GM23338 (cell line): ENCODE data around the gene HHAT. TPM values are rescaled to one million over a fixed set of nuclear protein-coding genes. Genes with fewer than 3 reads are reported as not detected.

Source experiments
- ATAC-seq: fragments of 200-7000 bp; cut with Tn5 transposase; 3 replicates; pipeline ENCODE4 v1.9.1; 2020
- DNase-seq: peaks from one replicate; pipeline ENCODE4 v3.0.0-alpha.2; 2015; ENCODE audit warnings: low spot score
- H2AFZ ChIP-seq: fragments of 200-600 bp; sonication (generic); 2 replicates; pipeline ENCODE4 v1.8.0; 2016; ENCODE audit warnings: antibody characterized with exemption, mild to moderate bottlenecking, moderate library complexity
- H3F3A ChIP-seq: fragments of 200-600 bp; sonication (generic); replicated peaks from 2 replicates; pipeline ENCODE4 v1.8.0; 2017; ENCODE audit warnings: antibody characterized with exemption, mixed run types, low read depth
- H3K27ac ChIP-seq: fragments of 200-600 bp; sonication (generic); 2 replicates; pipeline ENCODE4 v1.6.1; 2016; ENCODE audit warnings: low read depth
- H3K27me3 ChIP-seq: fragments of 200-600 bp; sonication (generic); 2 replicates; pipeline ENCODE4 v1.8.0; 2016; ENCODE audit warnings: mild to moderate bottlenecking, mixed run types, moderate library complexity; ENCODE audit not compliant: insufficient read depth
- H3K36me3 ChIP-seq: fragments of 200-600 bp; sonication (generic); 2 replicates; pipeline ENCODE4 v1.8.0; 2016; ENCODE audit warnings: mild to moderate bottlenecking; ENCODE audit not compliant: insufficient read depth
- H3K4me1 ChIP-seq: fragments of 200-600 bp; sonication (generic); 2 replicates; pipeline ENCODE4 v1.8.0; 2016; ENCODE audit warnings: mild to moderate bottlenecking, moderate library complexity; ENCODE audit not compliant: insufficient read depth
- H3K4me2 ChIP-seq: fragments of 200-600 bp; sonication (generic); 2 replicates; pipeline ENCODE4 v1.7.1; 2017; ENCODE audit warnings: mixed run types
- H3K4me3 ChIP-seq: fragments of 200-600 bp; sonication (generic); 2 replicates; pipeline ENCODE4 v1.6.1; 2016; ENCODE audit warnings: mixed run types
- H3K79me2 ChIP-seq: fragments of 200-600 bp; sonication (generic); replicated peaks from 2 replicates; pipeline ENCODE4 v1.8.0; 2017; ENCODE audit warnings: mild to moderate bottlenecking; ENCODE audit not compliant: insufficient read depth
- H3K9me2 ChIP-seq: fragments of 200-600 bp; sonication (generic); 2 replicates; pipeline ENCODE4 v1.8.0; 2017; ENCODE audit not compliant: insufficient read depth
- H4K20me1 ChIP-seq: fragments of 200-600 bp; sonication (generic); replicated peaks from 2 replicates; pipeline ENCODE4 v1.8.0; 2017; ENCODE audit warnings: mild to moderate bottlenecking; ENCODE audit not compliant: insufficient read depth
- H3K27ac Mint-ChIP-seq: 2 replicates; pipeline ENCODE4 v1.8.0; 2020; ENCODE audit warnings: inconsistent platforms, mild to moderate bottlenecking, moderate library complexity, mixed read lengths
- H3K27me3 Mint-ChIP-seq: 3 replicates; pipeline ENCODE4 v1.8.0; 2022; ENCODE audit warnings: low read depth, mild to moderate bottlenecking, moderate library complexity, mixed read lengths, inconsistent platforms; ENCODE audit not compliant: insufficient read depth, poor library complexity
- H3K36me3 Mint-ChIP-seq: 3 replicates; pipeline ENCODE4 v1.8.0; 2021; ENCODE audit warnings: low read depth, mild to moderate bottlenecking, inconsistent platforms, moderate library complexity, mixed read lengths
- H3K4me1 Mint-ChIP-seq: 3 replicates; pipeline ENCODE4 v1.8.0; 2020; ENCODE audit warnings: mild to moderate bottlenecking, inconsistent platforms, mixed read lengths
- H3K4me3 Mint-ChIP-seq: 3 replicates; pipeline ENCODE4 v1.8.0; 2021; ENCODE audit warnings: moderate library complexity, mild to moderate bottlenecking, inconsistent platforms, mixed read lengths
- H3K9me3 Mint-ChIP-seq: 3 replicates; pipeline ENCODE4 v1.8.0; 2020; ENCODE audit warnings: moderate library complexity, mild to moderate bottlenecking, inconsistent platforms, mixed read lengths
- CREB1 ChIP-seq: fragments of 250-450 bp; sonication (Bioruptor Pico); IDR thresholded peaks from 2 replicates; pipeline ENCODE4 v1.5.0; 2020; ENCODE audit warnings: low read depth, mild to moderate bottlenecking, moderate library complexity
- ETS1 ChIP-seq: IDR thresholded peaks from 2 replicates; pipeline ENCODE4 v1.6.1; 2016; ENCODE audit warnings: antibody characterized with exemption
- EZH2 ChIP-seq: fragments of 200-600 bp; sonication (generic); IDR thresholded peaks from one replicate; pipeline ENCODE4 v1.8.0; 2017; ENCODE audit warnings: antibody characterized with exemption, mild to moderate bottlenecking, low read depth; ENCODE audit not compliant: unreplicated experiment
- EZH2phosphoT487 ChIP-seq: fragments of 200-600 bp; sonication (generic); IDR thresholded peaks from one replicate; pipeline ENCODE4 v1.8.1; 2018; ENCODE audit warnings: antibody characterized with exemption; ENCODE audit not compliant: unreplicated experiment
- JUNB ChIP-seq: IDR thresholded peaks from one replicate; pipeline ENCODE4 v1.6.1; 2016; ENCODE audit warnings: antibody characterized with exemption; ENCODE audit not compliant: unreplicated experiment
- NANOG ChIP-seq: IDR thresholded peaks from 2 replicates; pipeline ENCODE4 v1.6.1; 2016; ENCODE audit warnings: antibody characterized with exemption, borderline replicate concordance
- POLR2AphosphoS5 ChIP-seq: IDR thresholded peaks from 2 replicates; pipeline ENCODE4 v1.6.1; 2016; ENCODE audit warnings: antibody characterized with exemption, low read depth
- ZNF114 ChIP-seq: fragments of 250-450 bp; sonication (Bioruptor Pico); IDR thresholded peaks from 2 replicates; pipeline ENCODE4 v1.5.0; 2020; ENCODE audit warnings: mild to moderate bottlenecking, moderate library complexity
- ZNF331 ChIP-seq: fragments of 250-450 bp; sonication (Bioruptor Pico); IDR thresholded peaks from 2 replicates; pipeline ENCODE4 v1.5.0; 2020; ENCODE audit warnings: low read depth, mild to moderate bottlenecking, moderate library complexity
- ZNF462 ChIP-seq: fragments of 250-450 bp; sonication (Bioruptor Pico); IDR thresholded peaks from 2 replicates; pipeline ENCODE4 v1.5.0; 2020; ENCODE audit warnings: mild to moderate bottlenecking, moderate library complexity
- polyA plus RNA-seq: library from polyadenylated mRNA; unstranded; fragments of >200 nt; fragmentation: Nextera tagmentation; extraction: Ambion mirVana; gene quantifications from 2 replicates; pipeline ENCODE4 v1.2.1, GENCODE V29; 2016
- total RNA-seq: library from RNA; depleted of rRNA; stranded (reverse); fragments of >200 nt; shearing (Covaris generic); gene quantifications from 2 replicates; pipeline ENCODE4 v1.2.3, GENCODE V29; 2014

Gene HHAT
- total and polyA plus RNA-seq, 2 experiments from 2014 or later: 0.11 to 0.66 TPM

- no peak for TF ChIP-seq EZH2
These were observed 300.6 kb downstream of the HHAT start (continued) for GRCh38 chr1:210629276-210629675.

- no peaks in the 10 kb centered on the region for H3K36me3 Mint-ChIP-seq
- Histone ChIP-seq H3K27me3 (no peaks in the 10 kb centered on the region), H3K79me2 (no peaks in the 10 kb centered on the region), H3K4me1 (no peaks in the 10 kb centered on the region), H3F3A (no peaks in the 10 kb centered on the region), H3K4me2 (no peak overlapping the region), H4K20me1 (no peaks in the 10 kb centered on the region), H2AFZ (no peak overlapping the region), H3K27ac (no peak overlapping the region), H3K9me2 (no peaks in the 10 kb centered on the region), H3K4me3 (no peak overlapping the region), H3K36me3 (no peaks in the 10 kb centered on the region)
- peaks cover 3% of the 10 kb centered on the region; the same call in 1 of the 3 replicates for H3K4me1 Mint-ChIP-seq
- no peak overlapping the region for H3K4me3 Mint-ChIP-seq
- ATAC-seq: no peak
- no peak for DNase-seq
- H3K9me3 Mint-ChIP-seq: no peaks in the 10 kb centered on the region
- no peak overlapping the region for H3K27ac Mint-ChIP-seq
- peaks cover 5% of the 10 kb centered on the region for H3K27me3 Mint-ChIP-seq
- TF ChIP-seq NANOG (no peak), EZH2phosphoT487 (no peak), EZH2 (no peak)
These were observed 302.7 kb downstream of the HHAT start for GRCh38 chr1:210631399-210631798.

DNA sequence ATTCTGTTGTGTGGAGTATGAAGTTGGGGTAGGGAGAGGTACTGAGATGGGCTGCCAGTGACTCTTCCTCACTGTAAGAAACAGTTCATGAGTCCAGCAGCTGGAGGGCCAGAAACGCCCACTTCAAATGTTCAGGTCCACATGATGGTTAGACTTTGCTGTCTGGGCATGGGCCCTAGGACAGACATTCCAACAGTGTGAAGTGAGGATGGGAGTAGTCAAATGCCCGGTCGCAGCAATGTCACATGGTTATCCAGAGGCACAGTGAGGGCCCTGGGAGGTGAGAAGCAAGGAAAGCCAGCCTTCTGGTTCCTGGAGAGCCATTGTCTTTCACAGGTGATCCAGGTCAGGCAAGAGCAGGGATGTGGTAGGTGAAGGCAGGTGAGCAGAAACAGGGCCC is 304.4 kb downstream of the HHAT start:
- Histone ChIP-seq H3K27me3 (no peaks in the 10 kb centered on the region), H3K79me2 (no peaks in the 10 kb centered on the region), H3K36me3 (no peaks in the 10 kb centered on the region), H3K4me1 (no peaks in the 10 kb centered on the region), H3K4me3 (no peak overlapping the region), H3F3A (no peaks in the 10 kb centered on the region), H3K9me2 (no peaks in the 10 kb centered on the region), H3K4me2 (no peak overlapping the region), H2AFZ (no peak overlapping the region), H3K27ac (no peak overlapping the region), H4K20me1 (no peaks in the 10 kb centered on the region)
- Mint-ChIP-seq H3K27ac (no peak overlapping the region), H3K4me3 (no peak overlapping the region), H3K9me3 (no peaks in the 10 kb centered on the region), H3K4me1 (peaks cover 3% of the 10 kb centered on the region; the same call in 1 of the 3 replicates), H3K27me3 (peaks cover 5% of the 10 kb centered on the region), H3K36me3 (no peaks in the 10 kb centered on the region)
- DNase-seq: no peak
- no peak for ATAC-seq
- TF ChIP-seq NANOG (no peak), CREB1 (no peak), ETS1 (no peak), EZH2phosphoT487 (no peak), ZNF331 (CRISPR knock-in tag) (no peak), JUNB (no peak), POLR2AphosphoS5 (no peak), ZNF462 (no peak), ZNF114 (CRISPR knock-in tag) (no peak)
